B cell (primary cell): ENCODE measurements around the gene KRTAP4-5.

ENCODE experiments used
- CTCF ChIP-seq: fragments of 200-600 bp; IDR thresholded peaks from one replicate; pipeline ENCODE4 v1.8.0; 2022; ENCODE audit warnings: antibody characterized with exemption, mild to moderate bottlenecking
- EZH2 ChIP-seq: IDR thresholded peaks from 2 replicates; pipeline ENCODE4 v1.6.1; 2012; ENCODE audit warnings: borderline replicate concordance, low read depth, mild to moderate bottlenecking, moderate library complexity, low read length; ENCODE audit not compliant: insufficient read depth, poor library complexity, severe bottlenecking

DNA sequence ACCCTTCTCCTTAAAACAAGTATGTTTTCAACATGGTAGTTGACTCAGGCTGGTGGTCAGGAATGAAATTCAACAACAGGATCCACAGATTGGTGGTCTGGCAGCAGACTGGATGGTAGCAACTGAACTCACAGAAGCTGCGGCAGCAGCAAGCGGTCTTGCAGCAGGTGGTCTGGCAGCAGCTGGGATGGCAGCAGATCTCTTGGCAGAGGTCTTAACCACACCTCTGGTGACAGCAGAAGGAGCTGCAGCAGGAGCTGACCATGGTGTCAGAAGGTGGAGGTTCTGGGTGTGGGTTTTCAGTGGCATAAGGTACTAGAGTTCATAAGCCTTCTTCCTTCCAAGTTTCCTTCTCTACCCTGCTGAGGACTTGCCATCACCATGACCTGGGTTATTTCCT, 37.2 kb upstream of the KRTAP4-5 start:
- TF ChIP-seq CTCF (no peak), EZH2 (no peak)
